ENCODE results near the gene ZSCAN10. TPM values are rescaled to one million over a fixed set of nuclear protein-coding genes. Genes with fewer than 3 reads are reported as not detected.
A peak's percentile ranks its signal among the peaks of the same experiment; 100 is the strongest.

Gene ZSCAN10
- total and polyA plus RNA-seq, 9 of the 15 experiments (the other 6 are each of a cell fraction or from before 2014, with no cell fraction given): 0.22 TPM; not detected in 8

DNA sequence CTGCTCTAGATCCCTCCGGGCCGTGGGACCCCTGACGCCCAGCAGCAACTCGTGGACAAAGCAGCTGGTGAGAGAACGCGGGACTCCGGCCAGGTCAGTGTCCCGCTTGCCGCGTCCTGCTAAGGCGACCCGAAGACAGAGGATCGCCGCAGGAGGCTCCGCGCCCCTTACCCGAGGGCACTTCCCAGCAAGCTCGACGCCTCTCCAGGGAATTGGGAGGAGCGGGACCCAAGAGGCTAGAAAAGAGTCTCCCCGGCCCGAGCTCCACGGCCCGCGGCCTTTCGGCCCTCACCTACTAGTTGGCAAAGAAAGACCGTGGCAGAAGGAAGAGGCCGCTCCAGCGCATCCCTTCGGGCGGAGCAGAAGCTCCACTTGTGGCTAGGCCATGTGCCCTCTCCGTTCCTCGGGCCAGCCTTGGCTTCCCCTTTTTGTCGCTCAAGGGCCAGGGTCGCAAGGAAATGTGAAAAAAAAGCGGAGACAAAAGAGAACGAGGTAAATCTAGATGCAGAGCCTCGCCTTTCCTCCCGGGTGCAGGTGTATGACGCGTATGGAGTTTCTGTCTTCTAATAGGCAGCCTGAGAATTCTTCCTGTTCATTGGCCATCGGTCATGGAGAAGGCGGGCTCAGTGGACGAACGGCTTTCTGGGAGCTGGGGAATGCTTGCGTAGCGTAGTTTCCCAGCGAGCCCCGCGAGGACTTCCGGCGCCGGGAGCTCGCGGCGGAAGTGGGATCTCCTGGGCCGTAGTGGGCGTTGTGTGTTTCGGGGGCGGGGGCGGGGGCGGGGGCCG, 35.4 kb upstream of the ZSCAN10 start, which contains the start of gene ZNF213 (continued):
- TF ChIP-seq HDAC6 (IDR thresholded peaks at IDR 0.05; ENCODE audit: low read depth, low read length) (no peak), KLF1 (tag; IDR thresholded peaks at IDR 0.05) (no peak), CBX2 (IDR thresholded peaks at IDR 0.05; ENCODE audit: insufficient read depth, low read length, poor library complexity, severe bottlenecking) (no peak), ZNF146 (CRISPR knock-in tag; IDR thresholded peaks at IDR 0.05; ENCODE audit: unreplicated experiment) (no peak), TBL1XR1 (IDR thresholded peaks at IDR 0.05; ENCODE audit: low read length in 2 of 2) (peak in 1 of 2 experiments; percentile 52; a peak in 1 of 4 replicates), E4F1 (CRISPR knock-in tag; IDR thresholded peaks at IDR 0.05; ENCODE audit: borderline replicate concordance) (no peak), JUN (IDR thresholded peaks at IDR 0.05; ENCODE audit: borderline replicate concordance, low read depth, low read length) (no peak), JUN (CRISPR knock-in tag; IDR thresholded peaks at IDR 0.05; ENCODE audit: borderline replicate concordance) (no peak), MXD1 (CRISPR knock-in tag; IDR thresholded peaks at IDR 0.05; ENCODE audit: borderline replicate concordance, poor library complexity, severe bottlenecking) (no peak), TRIM24 (IDR thresholded peaks at IDR 0.05) (no peak), PHF21A (IDR thresholded peaks at IDR 0.05; ENCODE audit: borderline replicate concordance, low read depth) (no peak), NR3C1 (CRISPR knock-in tag; IDR thresholded peaks at IDR 0.05) (0 out of 2 replicates have a peak, but pooled peaks have one; percentile 22), ZNF232 (CRISPR knock-in tag; IDR thresholded peaks at IDR 0.05) (no peak), ARID1B (IDR thresholded peaks at IDR 0.05) (no peak), NFE2 (IDR thresholded peaks at IDR 0.05; ENCODE audit: low read depth) (no peak), TCF3 (CRISPR knock-in tag; IDR thresholded peaks at IDR 0.05) (no peak), TEAD4 (IDR thresholded peaks at IDR 0.05; ENCODE audit: low read length) (peak; percentile 22), TEAD4 (CRISPR knock-in tag; IDR thresholded peaks at IDR 0.05; ENCODE audit: borderline replicate concordance) (no peak), POLR2AphosphoS2 (IDR thresholded peaks at IDR 0.05; ENCODE audit: low read length) (no peak), TFAM (CRISPR knock-in tag; conservative IDR thresholded peaks at IDR 0.05) (no peak), MCM2 (IDR thresholded peaks at IDR 0.05; ENCODE audit: low read depth) (no peak), PTBP1 (IDR thresholded peaks at IDR 0.05; ENCODE audit: low read depth, low read length) (no peak), FOXJ2 (tag; IDR thresholded peaks at IDR 0.05) (no peak; the same call in 1 of the 2 replicates), SMARCB1 (IDR thresholded peaks at IDR 0.05; ENCODE audit: insufficient read length, low read depth) (no peak), SRSF9 (IDR thresholded peaks at IDR 0.05; ENCODE audit: borderline replicate concordance, low read depth, low read length) (no peak)
- TF ChIP-seq, protein P1, sequence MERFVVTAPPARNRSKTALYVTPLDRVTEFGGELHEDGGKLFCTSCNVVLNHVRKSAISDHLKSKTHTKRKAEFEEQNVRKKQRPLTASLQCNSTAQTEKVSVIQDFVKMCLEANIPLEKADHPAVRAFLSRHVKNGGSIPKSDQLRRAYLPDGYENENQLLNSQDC (CRISPR knock-in tag; IDR thresholded peaks at IDR 0.05): no peak
